Adrenal gland (tissue), 5 donors: Measurements from ENCODE around the gene PIAS2.

Experiments
- CTCF ChIP-seq, 6 experiments: fragments of 450-650 bp in 4 of 6; fragments of 200-600 bp in 2 of 6; sonication (generic) in 1 of 6; IDR thresholded peaks; 1 replicate in 5 of 6; 2 replicates in 1 of 6; pipeline versions ENCODE4 v1.5.1 to v1.8.0; 2016 to 2021; ENCODE audit warnings: antibody characterized with exemption in 6 of 6, mild to moderate bottlenecking in 2 of 6, moderate library complexity in 1 of 6
- POLR2A ChIP-seq, 2 donors: fragments of 450-650 bp; IDR thresholded peaks; one replicate each; pipeline ENCODE4 v1.6.1; 2017; ENCODE audit warnings: antibody characterized with exemption in 2 of 2, mild to moderate bottlenecking in 2 of 2, moderate library complexity in 1 of 2
- donor health status: DM: no; HTN: no; CAD: no.

GRCh38 chr18:46843372-46843771 is 73.9 kb downstream of the PIAS2 start:
- TF ChIP-seq CTCF (IDR thresholded peaks at IDR 0.05) = no peak
- TF ChIP-seq POLR2A (IDR thresholded peaks at IDR 0.05) = no peak
